GM12872 (cell line): ENCODE measurements around the gene AP2A2.

Experiments
- TF ChIP-seq, protein P1 (sequence below): IDR thresholded peaks from 3 replicates; pipeline ENCODE4 v1.5.1; 2011; ENCODE audit warnings: low read depth, mild to moderate bottlenecking, low read length, moderate library complexity; ENCODE audit not compliant: insufficient read depth

AP2A2 gene

DNA sequence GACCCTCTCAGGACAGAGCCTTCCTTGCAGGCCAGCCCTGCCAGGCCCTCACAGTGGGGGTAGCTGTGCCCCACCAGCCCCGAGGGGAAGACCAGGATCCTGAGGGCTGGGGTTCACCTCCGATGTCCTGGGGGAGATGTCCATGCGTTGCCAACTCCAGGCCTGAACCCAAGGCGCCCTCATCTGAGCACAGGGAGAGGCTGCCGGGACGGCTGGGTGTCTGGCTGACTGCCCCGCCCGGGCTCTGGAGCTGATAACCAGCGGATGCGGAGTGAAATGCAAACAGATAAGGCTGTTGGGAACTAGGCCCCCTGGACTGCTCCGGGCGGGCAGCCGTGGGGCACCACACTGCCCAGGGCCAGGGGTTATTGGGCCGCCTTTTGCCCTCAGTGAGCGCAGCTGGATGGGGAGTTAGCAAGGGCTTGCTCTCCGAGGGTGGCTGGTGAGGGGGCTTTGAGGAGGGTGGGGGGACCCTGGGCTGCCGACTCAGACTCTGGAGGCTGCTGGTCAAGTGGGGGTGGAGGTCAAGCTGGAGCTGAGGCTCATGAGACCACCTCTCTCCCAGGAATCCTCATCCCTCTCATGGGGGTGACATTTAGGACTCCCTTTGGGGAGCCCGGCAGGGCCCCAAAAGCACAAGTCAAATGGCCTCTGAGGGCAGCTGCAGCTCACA, 116.4 kb downstream of the AP2A2 start:
- TF ChIP-seq, protein P1, sequence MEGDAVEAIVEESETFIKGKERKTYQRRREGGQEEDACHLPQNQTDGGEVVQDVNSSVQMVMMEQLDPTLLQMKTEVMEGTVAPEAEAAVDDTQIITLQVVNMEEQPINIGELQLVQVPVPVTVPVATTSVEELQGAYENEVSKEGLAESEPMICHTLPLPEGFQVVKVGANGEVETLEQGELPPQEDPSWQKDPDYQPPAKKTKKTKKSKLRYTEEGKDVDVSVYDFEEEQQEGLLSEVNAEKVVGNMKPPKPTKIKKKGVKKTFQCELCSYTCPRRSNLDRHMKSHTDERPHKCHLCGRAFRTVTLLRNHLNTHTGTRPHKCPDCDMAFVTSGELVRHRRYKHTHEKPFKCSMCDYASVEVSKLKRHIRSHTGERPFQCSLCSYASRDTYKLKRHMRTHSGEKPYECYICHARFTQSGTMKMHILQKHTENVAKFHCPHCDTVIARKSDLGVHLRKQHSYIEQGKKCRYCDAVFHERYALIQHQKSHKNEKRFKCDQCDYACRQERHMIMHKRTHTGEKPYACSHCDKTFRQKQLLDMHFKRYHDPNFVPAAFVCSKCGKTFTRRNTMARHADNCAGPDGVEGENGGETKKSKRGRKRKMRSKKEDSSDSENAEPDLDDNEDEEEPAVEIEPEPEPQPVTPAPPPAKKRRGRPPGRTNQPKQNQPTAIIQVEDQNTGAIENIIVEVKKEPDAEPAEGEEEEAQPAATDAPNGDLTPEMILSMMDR: no peak

DNA sequence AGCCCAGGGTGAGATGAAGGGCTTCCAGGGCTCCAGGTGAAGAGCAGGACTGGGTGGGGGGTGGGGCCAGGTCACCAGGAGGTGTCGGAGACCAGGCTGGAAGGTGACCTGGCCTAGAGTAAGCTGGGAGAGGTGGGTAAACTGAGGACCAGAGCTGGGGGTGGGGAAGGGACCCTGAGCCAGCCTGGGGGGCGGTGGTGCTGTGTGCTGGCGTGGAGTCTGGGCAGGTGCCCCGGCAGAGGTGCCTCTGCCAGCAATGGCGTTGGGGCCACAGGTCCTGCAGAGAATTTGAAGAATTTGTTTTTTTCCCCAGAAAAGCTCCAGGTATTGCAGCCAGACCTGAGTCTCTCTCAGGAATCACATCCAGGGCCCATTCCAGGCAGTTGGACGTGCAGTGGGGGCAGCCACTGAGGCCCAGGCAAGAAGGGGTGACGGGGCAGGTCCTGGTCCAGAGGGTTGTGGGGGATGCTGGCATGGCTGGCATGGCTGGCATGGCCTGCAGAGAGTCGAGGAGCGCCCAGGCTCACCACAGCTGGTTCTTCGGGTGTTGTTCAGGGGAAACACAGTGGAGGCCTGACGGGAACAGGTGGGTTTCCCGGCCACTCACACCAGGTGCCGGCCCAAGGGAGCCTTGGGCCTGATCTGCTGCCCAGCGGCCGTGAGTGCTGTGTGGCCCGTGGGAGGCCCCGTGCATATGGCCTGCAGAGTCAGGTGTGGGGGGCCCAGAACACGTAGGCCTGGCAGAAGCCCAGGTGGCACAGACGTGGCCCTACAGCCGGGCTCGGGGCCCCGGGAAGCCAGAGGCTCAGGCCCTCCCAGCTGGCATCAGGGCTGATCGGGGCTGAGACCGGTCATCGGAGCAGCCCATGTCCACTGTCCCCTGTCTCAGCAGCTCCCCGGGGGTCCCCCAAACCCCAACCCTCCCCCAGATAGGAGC, 117.2 kb downstream of the AP2A2 start:
- TF ChIP-seq, protein P1: no peak

DNA sequence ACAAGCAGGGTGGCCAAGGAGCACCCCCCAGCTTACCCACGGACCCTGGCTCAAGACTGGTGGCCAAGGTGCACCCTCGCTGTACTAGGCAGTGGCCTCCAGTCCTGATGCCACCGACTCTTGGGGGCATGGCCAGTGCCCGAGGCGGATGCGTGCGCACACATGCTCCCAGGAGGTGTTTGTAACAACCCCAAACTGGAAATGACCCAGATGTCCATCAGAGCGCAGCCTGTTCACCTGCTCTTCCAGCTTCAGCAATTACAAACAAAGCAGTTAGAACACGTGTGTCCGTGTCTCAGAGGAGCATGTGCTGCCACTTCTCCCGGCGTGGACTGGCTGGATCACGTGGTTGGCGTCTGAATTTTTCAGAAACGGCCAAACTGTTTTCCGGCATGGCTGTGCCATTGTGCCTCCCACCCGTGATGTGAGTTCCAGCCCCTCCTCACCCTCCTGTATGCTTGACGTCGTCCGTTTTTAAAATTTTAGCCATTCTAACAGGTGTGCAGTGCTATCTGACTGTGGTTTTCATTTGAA, 118.0 kb downstream of the AP2A2 start:
- TF ChIP-seq, protein P1: no peak

DNA sequence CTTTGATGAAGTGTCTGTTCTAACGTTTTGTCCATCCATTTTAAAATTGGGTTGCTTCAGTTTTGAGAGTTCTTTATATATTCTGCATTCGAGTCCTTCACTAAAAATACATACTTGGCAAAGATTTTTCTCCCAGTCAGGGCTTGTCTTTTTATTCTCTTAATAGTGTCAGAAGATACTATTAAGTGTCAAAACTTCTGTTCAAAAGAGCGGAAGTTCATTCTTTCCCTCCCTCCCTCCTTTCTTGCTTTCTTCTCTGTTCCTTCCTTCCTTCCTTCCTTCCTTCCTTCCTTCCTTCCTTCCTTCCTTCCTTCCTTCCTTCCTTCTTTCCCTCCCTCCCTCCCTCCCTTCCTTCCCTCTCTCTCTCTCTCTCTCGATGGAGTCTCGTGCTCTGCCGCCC, 118.5 kb downstream of the AP2A2 start:
- TF ChIP-seq, protein P1: no peak

DNA sequence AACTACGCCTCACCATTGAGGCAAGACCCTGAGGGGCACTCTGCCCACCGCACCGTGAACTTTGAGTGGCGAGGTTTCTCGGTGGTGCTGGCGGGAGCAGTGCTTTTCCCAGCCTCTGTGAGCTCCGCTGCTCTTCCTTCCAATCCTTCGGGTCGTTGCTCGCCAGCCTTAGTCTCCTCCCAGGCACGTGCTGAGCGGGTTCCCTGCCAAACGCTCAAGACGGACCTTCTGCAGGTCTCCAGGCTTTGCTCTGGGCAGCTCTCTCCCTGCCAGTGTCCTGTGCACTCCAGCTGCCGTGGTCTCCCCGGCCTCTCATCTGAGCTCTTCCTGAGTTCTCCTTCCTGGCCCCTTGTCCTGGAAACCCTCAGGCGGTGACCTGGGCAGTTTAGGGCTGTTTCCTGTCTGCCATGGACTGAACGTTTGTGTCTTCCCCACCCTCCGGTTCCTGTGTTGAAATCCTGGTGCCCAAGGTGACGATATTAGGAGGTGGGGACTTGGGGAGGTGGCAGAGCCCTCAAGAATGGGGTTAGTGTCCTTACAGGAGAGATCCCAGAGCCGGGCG, 122.0 kb downstream of the AP2A2 start:
- TF ChIP-seq, protein P1: no peak

DNA sequence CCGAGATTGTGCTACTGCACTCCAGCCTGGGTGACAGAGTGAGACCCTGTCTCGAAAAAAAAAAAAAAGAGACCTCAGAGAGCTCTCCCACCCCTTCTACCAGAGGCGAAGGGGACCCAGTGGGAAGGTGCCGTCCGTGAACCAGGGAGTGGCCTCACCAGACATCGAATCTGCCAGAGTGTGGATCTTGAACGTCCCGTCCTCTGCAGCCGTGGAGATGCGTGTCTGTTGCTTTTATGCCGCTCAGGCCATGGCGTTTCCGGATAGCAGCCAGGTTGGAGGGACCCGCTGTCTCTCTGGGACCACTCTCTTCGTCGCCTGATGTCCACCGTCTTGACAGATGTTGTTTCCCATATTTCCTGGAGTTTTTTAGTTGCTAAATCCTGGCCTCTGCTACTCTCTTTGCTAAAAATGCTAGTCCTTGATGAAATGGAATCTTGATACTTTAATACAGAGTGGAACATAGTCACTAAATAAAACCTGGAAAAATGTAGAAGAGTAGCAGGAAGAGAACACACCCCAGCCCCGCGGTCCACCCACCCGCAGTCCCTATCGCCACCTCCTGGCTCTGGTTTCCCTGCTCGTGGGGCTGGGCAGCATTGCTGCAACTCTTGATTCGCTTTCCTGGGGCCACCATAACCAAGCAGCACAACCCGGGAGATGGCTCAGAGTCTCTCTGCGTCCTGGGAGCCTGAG, 122.9 kb downstream of the AP2A2 start:
- TF ChIP-seq, protein P1: no peak

DNA sequence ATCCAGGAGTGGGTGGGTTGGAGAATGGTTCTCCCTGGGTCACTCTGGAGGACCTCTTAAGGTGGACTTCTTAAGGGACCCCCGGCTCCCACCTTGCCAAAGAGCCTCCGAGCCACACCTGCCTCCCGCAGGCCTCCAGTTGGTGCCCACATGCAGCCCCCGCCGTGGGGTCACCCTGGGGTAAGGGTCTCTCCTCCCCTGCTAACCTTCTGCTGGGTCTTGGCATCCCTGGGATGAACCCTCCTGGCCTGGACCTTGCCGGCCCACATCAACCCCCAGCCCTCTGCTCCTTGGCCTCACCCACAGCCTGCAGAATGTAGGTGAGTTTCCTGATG, 123.4 kb downstream of the AP2A2 start:
- TF ChIP-seq, protein P1: no peak
